HG03045 (cell line): Measurements from ENCODE around the gene IQUB.
"Not testable (repeated sequence)": the region's sequence is repeated elsewhere in the genome, so short reads cannot be mapped to it uniquely, and the experiment has no call there.

Source experiments
- ATAC-seq: cut with Tn5 transposase; IDR thresholded peaks from one replicate; pipeline ENCODE4 v1.9.1; 2021; ENCODE audit warnings: mild to moderate bottlenecking, moderate library complexity; ENCODE audit not compliant: unreplicated experiment

Gene IQUB

GRCh38 chr7:123534383-123535260 lies at the start of gene IQUB:
IQUB (minus strand) TSS chr7:123534595; CDS start chr7:123512340, 22,255 bp downstream.
- peak; percentile 84 for ATAC-seq

DNA sequence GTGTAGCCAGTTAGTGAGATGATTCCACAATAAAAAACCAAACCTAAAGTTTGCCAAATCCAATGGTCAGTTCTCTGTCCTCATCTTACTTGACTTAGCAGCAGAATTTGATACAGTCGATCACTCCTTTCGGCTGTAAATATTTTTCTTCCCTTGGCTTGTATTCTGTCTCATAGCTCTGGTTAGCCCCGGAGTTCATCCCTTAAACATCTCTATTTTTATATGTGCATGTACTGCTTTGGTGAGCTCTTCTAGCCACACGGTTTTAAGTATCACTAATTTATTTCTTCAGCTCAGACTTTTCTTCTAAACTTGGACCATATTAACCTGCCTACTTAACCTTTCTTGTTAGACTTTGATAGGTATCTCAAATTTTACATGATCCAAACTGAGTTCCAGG lies 49.4 kb upstream of the IQUB start:
- no peak for ATAC-seq

GRCh38 chr7:123581162-123581459 lies 46.7 kb upstream of the IQUB start:
- ATAC-seq: no peak

- no peak for ATAC-seq
These were observed 46.2 kb upstream of the IQUB start for GRCh38 chr7:123580406-123581161.

- ATAC-seq: no peak
These were observed 45.0 kb upstream of the IQUB start for GRCh38 chr7:123579416-123579815.

DNA sequence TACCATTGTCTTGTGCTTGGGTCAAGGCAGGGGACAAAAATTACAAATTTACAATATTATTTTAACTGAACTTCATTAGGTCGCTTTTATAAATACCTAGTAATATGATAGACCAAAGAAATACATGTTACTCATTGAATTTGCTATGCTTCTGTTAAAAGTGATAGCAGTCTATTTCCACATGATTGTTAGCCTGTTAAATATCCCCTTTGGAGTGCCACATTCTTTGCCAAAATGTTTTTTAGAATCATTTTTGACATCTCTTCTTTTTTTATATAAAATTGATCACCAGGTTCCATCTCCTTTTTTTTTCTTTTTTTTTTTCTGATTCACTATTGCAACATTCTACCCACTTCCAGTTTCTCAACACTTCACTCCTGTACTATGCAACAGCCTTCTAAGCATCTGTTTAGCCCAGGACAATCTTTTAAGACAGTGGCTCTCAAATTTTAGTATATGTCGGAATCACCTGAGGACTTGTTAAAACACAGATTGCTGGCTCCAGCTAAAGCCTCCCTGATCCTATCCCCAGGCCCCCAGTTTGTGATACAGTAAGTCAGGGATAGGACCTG lies 39.6 kb upstream of the IQUB start:
- ATAC-seq: no peak

GRCh38 chr7:123573341-123573740 lies 38.9 kb upstream of the IQUB start:
- no peak for ATAC-seq

- ATAC-seq: no peak
These were observed 37.3 kb upstream of the IQUB start for GRCh38 chr7:123571684-123572083.

DNA sequence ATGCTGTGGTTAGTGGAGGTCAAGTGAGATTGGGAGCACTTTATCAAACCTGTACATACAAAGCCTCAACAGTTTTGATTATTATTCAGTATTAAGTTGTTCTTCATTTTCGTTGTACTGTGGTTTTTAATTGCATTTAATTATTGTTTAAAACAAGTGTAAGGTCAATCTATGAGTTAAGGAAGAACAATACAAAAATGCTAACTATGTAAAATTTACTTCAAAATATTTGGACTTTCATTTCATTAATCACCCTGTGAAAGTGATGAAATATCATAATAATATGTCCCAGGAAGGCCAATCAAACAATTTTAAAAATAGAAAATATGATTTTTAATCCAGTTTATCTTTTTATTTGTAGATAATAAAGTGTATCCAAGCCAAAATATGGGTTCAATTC lies 36.8 kb upstream of the IQUB start:
- no peak for ATAC-seq

DNA sequence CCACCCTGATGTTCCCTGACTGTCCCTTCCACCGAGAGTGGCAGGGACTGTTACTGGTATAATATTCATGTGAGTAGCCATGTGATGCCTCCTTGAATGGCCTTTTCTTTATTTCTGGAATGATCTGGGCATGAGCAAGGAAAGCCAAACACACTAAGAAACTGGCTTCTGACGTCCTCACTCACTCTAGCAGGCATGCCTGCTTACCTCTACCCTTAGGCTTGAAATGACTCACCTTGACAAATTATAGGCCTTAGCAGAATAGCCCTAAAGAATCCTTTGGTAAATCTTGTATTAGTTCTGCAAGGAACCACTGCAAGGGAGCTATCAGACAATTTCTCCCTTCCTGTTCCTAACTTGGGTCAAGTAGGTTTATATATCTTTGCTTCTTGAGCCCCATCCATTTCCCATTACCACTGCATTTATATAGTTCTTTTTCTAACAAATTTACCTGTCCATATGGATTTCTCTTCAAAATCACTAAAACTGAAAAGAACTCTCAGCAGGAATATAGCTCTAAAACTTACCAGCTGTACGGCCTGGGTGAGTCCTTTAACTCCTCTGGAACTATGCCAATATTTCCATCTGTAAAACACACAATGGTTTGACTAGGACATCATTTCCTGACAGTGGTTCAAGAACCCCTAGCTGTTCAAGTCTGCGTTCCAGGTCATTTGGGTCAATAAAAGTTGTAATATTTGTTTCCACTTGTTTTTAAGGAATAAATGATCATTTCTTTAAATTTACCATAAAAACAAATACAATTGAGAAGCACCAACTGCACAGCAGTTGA lies 36.2 kb upstream of the IQUB start:
- ATAC-seq: no peak

DNA sequence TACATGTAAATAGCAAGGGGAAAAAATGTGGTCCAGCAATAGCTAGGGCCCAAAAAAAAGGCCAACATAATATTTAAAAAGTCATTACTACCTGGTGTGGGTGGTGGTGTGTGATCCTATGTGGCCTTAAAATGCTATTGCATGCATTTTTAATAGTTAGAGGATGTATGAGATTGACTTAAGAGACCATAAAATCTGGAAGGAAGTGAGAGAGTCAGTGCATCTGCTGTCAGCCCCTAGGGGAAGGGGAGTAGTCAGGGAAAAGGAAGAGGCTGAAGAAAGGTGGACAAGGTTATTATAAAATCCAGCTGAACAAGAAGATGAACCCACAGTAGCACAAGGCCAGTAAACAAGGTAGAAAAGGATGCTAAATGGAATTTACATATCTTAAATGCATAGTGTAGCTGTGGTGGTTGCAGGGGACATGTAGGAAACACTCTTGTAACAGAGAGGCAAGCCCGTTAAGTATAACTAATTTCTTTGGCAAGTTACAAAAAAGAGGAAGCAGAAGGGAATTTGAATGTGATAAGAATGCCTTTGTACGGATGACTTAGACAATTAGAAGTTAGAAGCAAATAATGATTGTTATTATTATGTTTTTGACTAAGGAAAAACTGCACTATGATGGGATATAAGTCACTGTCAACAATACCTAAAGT lies 35.1 kb upstream of the IQUB start:
- no peak for ATAC-seq

DNA sequence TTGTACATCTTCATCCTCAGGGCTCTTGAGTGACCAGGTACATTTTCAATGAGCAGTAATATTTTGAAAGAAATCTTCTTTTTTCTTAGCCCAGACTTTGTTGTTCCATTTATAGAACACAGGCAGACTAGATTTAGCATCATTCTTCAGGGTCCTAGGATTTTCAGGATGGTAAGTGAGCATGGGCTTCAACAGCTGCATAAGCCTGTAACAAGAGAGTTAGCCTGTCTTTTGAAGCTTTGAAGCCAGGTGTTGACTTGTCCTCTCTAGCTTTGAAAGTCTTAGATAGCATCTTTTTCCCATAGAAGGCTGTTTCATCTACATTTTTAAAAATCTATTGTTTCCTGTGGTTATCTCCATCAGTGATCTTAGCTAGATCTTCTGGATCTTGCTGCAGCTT lies 27.7 kb upstream of the IQUB start:
- ATAC-seq: no peak

GRCh38 chr7:123558289-123558874 lies 24.0 kb upstream of the IQUB start:
- no peak for ATAC-seq

GRCh38 chr7:123557398-123558288 lies 23.2 kb upstream of the IQUB start, which contains the start of gene NDUFA5:
NDUFA5 (minus strand) TSS chr7:123557818; CDS start chr7:123557795, 23 bp downstream.
- ATAC-seq: peak; percentile 99

DNA sequence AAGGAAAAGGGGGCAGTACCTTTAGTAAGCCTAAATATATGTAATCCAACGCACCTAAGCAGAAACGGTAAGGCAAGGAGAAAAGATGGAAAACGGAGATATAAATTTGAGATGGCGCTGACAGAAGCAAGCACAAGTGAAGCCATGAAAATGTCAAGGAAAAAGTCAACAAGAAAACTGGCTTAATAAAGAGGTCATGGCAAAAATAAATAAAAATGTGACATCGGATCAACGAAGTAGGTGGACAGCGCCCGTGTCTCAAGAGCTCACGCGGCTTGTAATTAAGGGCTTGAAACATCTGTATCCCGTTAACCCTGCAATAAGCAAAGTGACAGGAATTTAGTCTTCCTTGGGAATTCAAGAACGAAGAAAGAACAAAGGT lies 22.6 kb upstream of the IQUB start:
- no peak for ATAC-seq

DNA sequence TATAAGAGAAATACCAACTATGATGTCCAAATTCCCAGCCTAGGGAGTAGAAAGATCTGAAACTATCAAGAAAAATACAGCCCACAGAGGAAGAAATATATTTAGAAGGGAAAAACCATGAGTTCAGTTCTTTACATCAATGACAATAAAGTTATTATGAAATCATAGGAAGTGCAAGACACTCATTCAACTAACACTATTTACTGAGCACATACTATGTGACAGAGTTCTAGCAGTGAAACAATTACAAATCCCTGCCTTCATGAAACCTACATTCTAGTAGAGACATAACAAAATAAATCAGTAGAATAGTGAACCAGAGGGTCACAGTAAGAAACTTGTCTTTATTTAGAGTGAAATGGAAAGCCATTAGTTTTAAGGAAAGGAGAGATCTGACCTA lies 21.1 kb upstream of the IQUB start:
- no peak for ATAC-seq

- no peak for ATAC-seq
These were observed 18.8 kb upstream of the IQUB start for GRCh38 chr7:123553159-123553558.

GRCh38 chr7:123552641-123553040 lies 18.2 kb upstream of the IQUB start:
- ATAC-seq: no peak

DNA sequence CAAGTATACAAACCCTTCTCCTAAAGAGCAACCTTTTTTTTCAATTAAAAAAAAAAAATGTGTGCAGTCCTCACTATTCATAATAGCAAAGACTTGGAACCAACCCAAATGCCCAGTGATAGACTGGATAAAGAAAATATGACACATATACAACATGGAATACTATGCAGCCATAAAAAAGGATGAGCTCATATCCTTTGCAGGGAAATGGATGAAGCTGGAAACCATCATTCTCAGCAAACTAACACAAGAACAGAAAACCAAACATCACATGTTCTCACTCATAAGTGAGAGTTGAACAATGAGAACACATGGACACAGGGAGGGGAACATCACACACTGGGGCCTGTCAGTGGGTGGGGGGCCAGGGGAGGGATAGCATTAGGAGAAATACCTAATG lies 17.7 kb upstream of the IQUB start:
- ATAC-seq: not testable (repeated sequence)
